ENCODE measurements around the gene MANSC1. TPM values are rescaled to one million over a fixed set of nuclear protein-coding genes. Genes with fewer than 3 reads are reported as not detected.
"Not testable (repeated sequence)": the region's sequence is repeated elsewhere in the genome, so short reads cannot be mapped to it uniquely, and the experiment has no call there.

Gene MANSC1
- total RNA-seq, 1 donor from 2014 or later, result 38.9 TPM

- no peak for DNase-seq (ENCODE audit: low spot score)
These were observed 23.8 kb downstream of the MANSC1 start for GRCh38 chr12:12326262-12326661.

- no peak for DNase-seq (ENCODE audit: low spot score)
These were observed 26.5 kb downstream of the MANSC1 start for GRCh38 chr12:12323591-12323990.

GRCh38 chr12:12323118-12323517 lies 26.9 kb downstream of the MANSC1 start:
- DNase-seq (ENCODE audit: low spot score), result no peak

- no peak for DNase-seq (ENCODE audit: low spot score)
These were observed 30.4 kb downstream of the MANSC1 start for GRCh38 chr12:12319451-12320183.

GRCh38 chr12:12315838-12316237 lies 34.2 kb downstream of the MANSC1 start:
- no peak for DNase-seq (ENCODE audit: low spot score)

- DNase-seq (ENCODE audit: low spot score), result not testable (repeated sequence)
These were observed 39.3 kb downstream of the MANSC1 start for GRCh38 chr12:12310695-12311094.

GRCh38 chr12:12305568-12306300 lies 44.3 kb downstream of the MANSC1 start:
- DNase-seq (ENCODE audit: low spot score), result no peak

- no peak for DNase-seq (ENCODE audit: low spot score)
These were observed 47.1 kb downstream of the MANSC1 start for GRCh38 chr12:12302976-12303375.

- DNase-seq (ENCODE audit: low spot score), result no peak
These were observed 48.9 kb downstream of the MANSC1 start for GRCh38 chr12:12301122-12301521.

GRCh38 chr12:12297201-12297830 lies 52.7 kb downstream of the MANSC1 start:
- no peak for DNase-seq (ENCODE audit: low spot score)

GRCh38 chr12:12294215-12295005 lies 55.6 kb downstream of the MANSC1 start:
- no peak for DNase-seq (ENCODE audit: low spot score)

GRCh38 chr12:12290206-12290605 lies 59.8 kb downstream of the MANSC1 start:
- DNase-seq (ENCODE audit: low spot score), result no peak

GRCh38 chr12:12286441-12286840 lies 63.6 kb downstream of the MANSC1 start:
- no peak for DNase-seq (ENCODE audit: low spot score)

GRCh38 chr12:12282761-12283425 lies 67.1 kb downstream of the MANSC1 start:
- no peak for DNase-seq (ENCODE audit: low spot score)

- no peak for DNase-seq (ENCODE audit: low spot score)
These were observed 67.8 kb downstream of the MANSC1 start for GRCh38 chr12:12282202-12282601.

GRCh38 chr12:12281134-12281533 lies 68.9 kb downstream of the MANSC1 start:
- DNase-seq (ENCODE audit: low spot score), result no peak

GRCh38 chr12:12278899-12279298 lies 71.1 kb downstream of the MANSC1 start:
- DNase-seq (ENCODE audit: low spot score), result no peak

Measured in ureter (tissue), 1 donor.